ENCODE results near the gene GPR146. TPM values are rescaled to one million over a fixed set of nuclear protein-coding genes. Genes with fewer than 3 reads are reported as not detected.

The GPR146 gene
- total RNA-seq, 2 donors from 2014 or later: 0.66 to 0.75 TPM

DNA sequence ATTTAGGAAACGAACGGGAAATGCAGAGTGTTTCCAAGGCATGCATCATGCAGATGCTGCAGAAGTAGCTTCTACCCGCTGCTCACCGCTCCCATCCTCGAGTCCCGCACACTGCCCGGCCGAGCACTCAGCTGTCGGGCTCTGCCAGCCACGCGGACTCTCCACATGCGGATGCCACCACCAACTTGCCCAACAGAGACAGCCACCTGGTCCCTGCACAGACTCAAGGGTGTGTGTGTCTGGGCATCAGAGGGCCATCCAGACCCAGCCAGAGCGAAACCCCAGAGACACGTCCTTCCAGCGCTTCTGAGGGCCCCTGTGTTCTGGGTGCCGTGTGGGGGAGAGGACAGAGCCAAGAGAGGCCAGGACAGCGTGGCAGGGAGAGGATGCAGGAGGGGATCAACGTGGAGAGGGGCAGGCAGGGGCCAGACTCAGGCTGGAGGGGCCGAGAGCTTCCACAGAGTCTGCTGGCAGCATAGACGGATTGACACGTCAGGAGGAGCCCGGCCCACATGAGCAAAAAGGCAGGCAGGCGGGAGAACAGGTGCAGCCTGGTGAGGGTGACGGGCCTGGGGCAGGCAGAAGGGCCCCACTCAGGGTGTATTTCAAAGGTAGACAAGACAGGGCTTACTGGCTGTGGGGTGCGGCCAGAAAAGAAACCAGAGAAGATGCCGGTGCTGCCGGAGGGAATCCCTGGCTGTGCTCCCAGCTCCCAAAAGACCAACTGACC, 61.9 kb downstream of the GPR146 start:
- peak overlapping the region; percentile 44 for H3K27ac Mint-ChIP-seq
- Histone ChIP-seq H3K36me3 (ENCODE audit: control insufficient read depth, insufficient read depth, low read length) (peaks cover 5% of the 10 kb centered on the region), H3K4me3 (ENCODE audit: low read length) (no peak overlapping the region), H3K27ac (ENCODE audit: low read depth, low read length) (no peak overlapping the region), H3K27me3 (ENCODE audit: control insufficient read depth, insufficient read depth, low read length, poor library complexity, severe bottlenecking) (no peaks in the 10 kb centered on the region), H3K9me3 (ENCODE audit: control insufficient read depth, low read length) (no peaks in the 10 kb centered on the region), H3K4me1 (ENCODE audit: control insufficient read depth, insufficient read depth, low read length) (no peaks in the 10 kb centered on the region), H3K9ac (ENCODE audit: extremely low read depth, low read length, poor library complexity, severe bottlenecking) (no peak overlapping the region)
- no peaks in the 10 kb centered on the region for H3K4me1 Mint-ChIP-seq
- no peaks in the 10 kb centered on the region for H3K9me3 Mint-ChIP-seq
- WGBS, 2 experiments (ENCODE audit: insufficient coverage in 1 of 2, insufficient read length in 1 of 2): 92 to 95% methylated on average over 12 to 27 of the region's 27 CpGs
- no peak for DNase-seq
- no peaks in the 10 kb centered on the region for H3K27me3 Mint-ChIP-seq (ENCODE audit: insufficient read depth)
- H3K4me3 Mint-ChIP-seq: no peak overlapping the region
- TF ChIP-seq, protein P1, sequence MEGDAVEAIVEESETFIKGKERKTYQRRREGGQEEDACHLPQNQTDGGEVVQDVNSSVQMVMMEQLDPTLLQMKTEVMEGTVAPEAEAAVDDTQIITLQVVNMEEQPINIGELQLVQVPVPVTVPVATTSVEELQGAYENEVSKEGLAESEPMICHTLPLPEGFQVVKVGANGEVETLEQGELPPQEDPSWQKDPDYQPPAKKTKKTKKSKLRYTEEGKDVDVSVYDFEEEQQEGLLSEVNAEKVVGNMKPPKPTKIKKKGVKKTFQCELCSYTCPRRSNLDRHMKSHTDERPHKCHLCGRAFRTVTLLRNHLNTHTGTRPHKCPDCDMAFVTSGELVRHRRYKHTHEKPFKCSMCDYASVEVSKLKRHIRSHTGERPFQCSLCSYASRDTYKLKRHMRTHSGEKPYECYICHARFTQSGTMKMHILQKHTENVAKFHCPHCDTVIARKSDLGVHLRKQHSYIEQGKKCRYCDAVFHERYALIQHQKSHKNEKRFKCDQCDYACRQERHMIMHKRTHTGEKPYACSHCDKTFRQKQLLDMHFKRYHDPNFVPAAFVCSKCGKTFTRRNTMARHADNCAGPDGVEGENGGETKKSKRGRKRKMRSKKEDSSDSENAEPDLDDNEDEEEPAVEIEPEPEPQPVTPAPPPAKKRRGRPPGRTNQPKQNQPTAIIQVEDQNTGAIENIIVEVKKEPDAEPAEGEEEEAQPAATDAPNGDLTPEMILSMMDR (conservative IDR thresholded peaks at IDR 0.05): no peak
- no peaks in the 10 kb centered on the region for H3K36me3 Mint-ChIP-seq (ENCODE audit: low read depth)

DNA sequence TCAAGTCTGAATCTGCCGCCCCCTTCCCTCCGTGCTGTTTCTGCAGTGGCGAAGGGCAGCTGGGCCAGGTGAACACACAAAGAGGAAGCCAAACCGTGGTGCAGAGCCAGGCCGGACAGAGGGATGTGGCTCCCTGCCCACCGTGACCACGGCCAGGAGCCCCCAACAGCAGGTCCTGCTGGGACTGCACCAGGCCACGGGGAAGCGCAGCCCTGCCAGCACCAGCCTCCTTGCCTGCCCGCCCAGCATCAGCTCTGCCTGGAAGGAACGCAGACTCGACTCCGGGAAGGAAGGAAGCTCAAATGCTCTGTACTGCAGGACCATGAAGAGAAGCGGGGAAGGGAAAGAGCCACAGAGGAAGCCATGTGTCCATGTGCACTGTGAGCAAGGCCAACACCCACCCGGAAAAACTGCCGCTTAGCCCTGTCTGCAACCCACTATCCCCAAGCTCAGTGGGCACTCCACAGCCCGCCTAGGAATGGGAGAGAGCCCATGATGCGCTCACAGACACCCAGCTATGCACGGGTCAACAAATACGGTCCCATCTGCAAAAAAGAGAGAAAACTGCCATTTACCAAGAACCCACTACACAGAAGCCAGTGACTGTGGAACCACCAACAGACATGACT, 62.6 kb downstream of the GPR146 start:
- Histone ChIP-seq H3K27me3 (ENCODE audit: control insufficient read depth, insufficient read depth, low read length, poor library complexity, severe bottlenecking) (no peaks in the 10 kb centered on the region), H3K4me1 (ENCODE audit: control insufficient read depth, insufficient read depth, low read length) (no peaks in the 10 kb centered on the region), H3K9me3 (ENCODE audit: control insufficient read depth, low read length) (no peaks in the 10 kb centered on the region), H3K36me3 (ENCODE audit: control insufficient read depth, insufficient read depth, low read length) (peaks cover 5% of the 10 kb centered on the region), H3K4me3 (ENCODE audit: low read length) (no peak overlapping the region), H3K9ac (ENCODE audit: extremely low read depth, low read length, poor library complexity, severe bottlenecking) (no peak overlapping the region), H3K27ac (ENCODE audit: low read depth, low read length) (no peak overlapping the region)
- H3K4me3 Mint-ChIP-seq: no peak overlapping the region
- H3K36me3 Mint-ChIP-seq (ENCODE audit: low read depth): no peaks in the 10 kb centered on the region
- no peaks in the 10 kb centered on the region for H3K27me3 Mint-ChIP-seq (ENCODE audit: insufficient read depth)
- H3K27ac Mint-ChIP-seq: no peak overlapping the region
- H3K4me1 Mint-ChIP-seq: no peaks in the 10 kb centered on the region
- no peak for DNase-seq
- WGBS, 2 experiments (ENCODE audit: insufficient coverage in 1 of 2, insufficient read length in 1 of 2): 92 to 94% methylated on average over 16 to 20 of the region's 20 CpGs
- H3K9me3 Mint-ChIP-seq: no peaks in the 10 kb centered on the region
- TF ChIP-seq, protein P1 (conservative IDR thresholded peaks at IDR 0.05): no peak

DNA sequence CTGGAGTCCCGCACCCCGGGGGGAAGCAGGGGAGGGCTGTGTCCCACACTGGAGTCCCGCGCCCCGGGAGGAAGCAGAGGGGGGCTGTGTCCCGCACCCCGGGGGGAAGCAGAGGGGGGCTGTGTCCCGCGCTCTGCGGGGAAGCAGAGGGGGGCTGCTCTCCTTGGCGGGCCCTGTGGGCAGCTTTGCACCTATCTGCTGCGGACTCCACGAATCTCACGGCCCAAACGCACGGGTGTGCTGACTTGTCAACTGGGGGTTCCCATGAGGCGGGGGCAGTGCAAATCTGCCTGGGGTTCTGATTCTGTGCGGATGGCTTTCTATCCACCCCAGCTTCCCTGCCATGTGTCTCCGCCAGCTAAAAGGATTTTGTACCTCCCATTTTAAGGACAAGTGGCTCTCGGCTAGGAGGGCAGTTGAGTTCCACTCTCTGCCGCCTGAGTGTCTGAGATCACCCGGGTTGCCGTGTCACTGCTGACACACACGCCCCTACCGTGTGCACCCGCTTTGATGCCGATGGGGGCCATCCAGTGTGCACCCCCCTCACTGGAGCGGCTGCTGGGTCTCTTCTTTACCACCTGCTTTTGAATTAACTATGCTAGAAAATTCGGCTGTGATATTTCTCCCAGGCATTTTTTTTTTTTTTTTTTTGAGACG, 64.0 kb downstream of the GPR146 start:
- H3K4me3 Mint-ChIP-seq: no peak overlapping the region
- Histone ChIP-seq H3K9ac (ENCODE audit: extremely low read depth, low read length, poor library complexity, severe bottlenecking) (no peak overlapping the region), H3K36me3 (ENCODE audit: control insufficient read depth, insufficient read depth, low read length) (peaks cover 11% of the 10 kb centered on the region), H3K4me1 (ENCODE audit: control insufficient read depth, insufficient read depth, low read length) (no peaks in the 10 kb centered on the region), H3K27me3 (ENCODE audit: control insufficient read depth, insufficient read depth, low read length, poor library complexity, severe bottlenecking) (no peaks in the 10 kb centered on the region), H3K27ac (ENCODE audit: low read depth, low read length) (no peak overlapping the region), H3K4me3 (ENCODE audit: low read length) (no peak overlapping the region), H3K9me3 (ENCODE audit: control insufficient read depth, low read length) (no peaks in the 10 kb centered on the region)
- H3K36me3 Mint-ChIP-seq (ENCODE audit: low read depth): no peaks in the 10 kb centered on the region
- TF ChIP-seq, protein P1 (conservative IDR thresholded peaks at IDR 0.05): no peak
- H3K9me3 Mint-ChIP-seq: no peaks in the 10 kb centered on the region
- no peak for DNase-seq
- H3K27ac Mint-ChIP-seq: no peak overlapping the region
- WGBS, 2 experiments (ENCODE audit: insufficient coverage in 1 of 2, insufficient read length in 1 of 2): 95% methylated on average over 19 to 30 of the region's 30 CpGs
- no peaks in the 10 kb centered on the region for H3K4me1 Mint-ChIP-seq
- H3K27me3 Mint-ChIP-seq (ENCODE audit: insufficient read depth): no peaks in the 10 kb centered on the region

Small RNA genes lying within 50 kb of the gene (microRNA-seq; reads per million reads assigned to microRNA genes)
- gene MIR339 (ENCODE audit: borderline microRNAs expressed): 175 reads per million, percentile 81 among the genes with 10 or more reads in this experiment

Other genes with a start within 250 kb of the GPR146 start
- gene SUN1, start 212.1 kb upstream of the GPR146 start, total RNA-seq: 100 to 1,000 TPM; 133 to 136 TPM
- gene GET4, start 168.0 kb upstream of the GPR146 start, total RNA-seq: 10 to 100 TPM; 73.3 to 84.3 TPM
- 1 to 10 TPM; 3.8 to 6.5 TPM for gene ADAP1, start 89.9 kb upstream of the GPR146 start, total RNA-seq
- 10 to 100 TPM; 15.0 to 18.5 TPM for gene COX19, start 69.0 kb upstream of the GPR146 start, total RNA-seq
- gene CYP2W1, start 61.4 kb upstream of the GPR146 start, total RNA-seq: not detected
- gene GPER1, start 43.6 kb downstream of the GPR146 start, total RNA-seq: under 1 TPM; 0.35 to 0.51 TPM
- gene ZFAND2A, start 115.7 kb downstream of the GPR146 start, total RNA-seq: 10 to 100 TPM; 14.9 to 17.1 TPM
- gene UNCX, start 188.3 kb downstream of the GPR146 start, total RNA-seq: under 1 TPM in 1 of 2 donors, not detected in 1; 0.13 TPM